ENCODE data around the gene TOM1.

The TOM1 gene

GRCh38 chr22:35325209-35325608 is 25.5 kb downstream of the TOM1 start:
- no peak for DNase-seq

- no peak for DNase-seq
Observed at GRCh38 chr22:35326854-35327562, 27.3 kb downstream of the TOM1 start.

- no peak for DNase-seq
Observed at GRCh38 chr22:35327690-35328471, 28.2 kb downstream of the TOM1 start.

- no peak for DNase-seq
Observed at GRCh38 chr22:35328472-35328885, 28.8 kb downstream of the TOM1 start.

GRCh38 chr22:35329114-35329847 is 29.6 kb downstream of the TOM1 start:
- no peak for DNase-seq

DNA sequence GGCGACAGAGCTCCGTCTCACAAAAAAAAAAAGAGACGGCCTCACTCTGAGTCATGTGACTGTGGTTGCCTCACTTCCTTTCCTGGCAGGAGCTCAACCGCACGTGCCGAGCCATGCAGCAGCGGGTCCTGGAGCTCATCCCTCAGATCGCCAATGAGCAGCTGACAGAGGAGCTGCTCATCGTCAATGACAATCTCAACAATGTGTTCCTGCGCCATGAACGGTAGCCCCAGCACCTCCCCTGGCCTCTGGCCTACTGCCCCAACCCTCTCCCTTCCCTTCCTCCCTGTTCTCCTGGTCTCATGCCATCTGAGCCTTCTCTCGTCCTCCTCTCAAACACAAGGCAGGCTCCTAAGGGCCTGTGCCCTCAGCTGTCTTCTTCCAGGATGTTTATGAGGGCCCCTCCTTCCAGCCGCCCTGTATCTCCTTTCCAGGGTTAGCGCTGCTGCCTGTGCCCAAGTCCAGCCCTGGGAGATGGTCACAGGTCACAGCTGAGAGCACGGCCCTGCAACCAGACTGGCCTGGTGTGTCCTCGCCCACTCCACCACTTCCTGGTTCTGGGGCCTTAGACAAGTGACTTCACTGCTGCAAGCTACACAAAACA is 30.7 kb downstream of the TOM1 start:
- DNase-seq, result no peak

- no peak for DNase-seq
Observed at GRCh38 chr22:35332278-35332677, 32.6 kb downstream of the TOM1 start.

GRCh38 chr22:35333220-35333619 is 33.5 kb downstream of the TOM1 start:
- no peak for DNase-seq

GRCh38 chr22:35334004-35334403 is 34.3 kb downstream of the TOM1 start:
- DNase-seq, result no peak

- DNase-seq, result no peak
Observed at GRCh38 chr22:35335468-35335867, 35.8 kb downstream of the TOM1 start.

GRCh38 chr22:35335936-35336781 is 36.5 kb downstream of the TOM1 start:
- no peak for DNase-seq

DNA sequence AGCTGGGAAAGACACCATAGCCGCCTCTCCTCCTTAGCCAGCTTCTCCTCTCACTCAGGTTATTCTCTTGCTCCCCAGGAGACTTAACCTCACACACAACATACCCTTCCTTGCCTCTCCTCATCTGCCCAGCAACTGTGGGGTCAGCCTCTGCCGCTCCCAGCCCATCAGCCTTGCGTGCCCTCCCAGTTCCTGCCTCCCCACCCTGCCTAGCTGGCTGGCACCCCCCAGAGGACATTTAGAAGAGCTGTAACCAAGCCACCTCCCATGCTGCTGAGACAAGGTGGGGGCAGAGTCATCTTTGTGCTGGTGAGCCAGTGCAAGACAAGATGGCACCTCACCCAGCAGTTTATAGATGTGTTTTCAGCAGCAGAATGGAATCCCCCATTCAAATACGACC is 38.2 kb downstream of the TOM1 start:
- DNase-seq, result no peak

DNA sequence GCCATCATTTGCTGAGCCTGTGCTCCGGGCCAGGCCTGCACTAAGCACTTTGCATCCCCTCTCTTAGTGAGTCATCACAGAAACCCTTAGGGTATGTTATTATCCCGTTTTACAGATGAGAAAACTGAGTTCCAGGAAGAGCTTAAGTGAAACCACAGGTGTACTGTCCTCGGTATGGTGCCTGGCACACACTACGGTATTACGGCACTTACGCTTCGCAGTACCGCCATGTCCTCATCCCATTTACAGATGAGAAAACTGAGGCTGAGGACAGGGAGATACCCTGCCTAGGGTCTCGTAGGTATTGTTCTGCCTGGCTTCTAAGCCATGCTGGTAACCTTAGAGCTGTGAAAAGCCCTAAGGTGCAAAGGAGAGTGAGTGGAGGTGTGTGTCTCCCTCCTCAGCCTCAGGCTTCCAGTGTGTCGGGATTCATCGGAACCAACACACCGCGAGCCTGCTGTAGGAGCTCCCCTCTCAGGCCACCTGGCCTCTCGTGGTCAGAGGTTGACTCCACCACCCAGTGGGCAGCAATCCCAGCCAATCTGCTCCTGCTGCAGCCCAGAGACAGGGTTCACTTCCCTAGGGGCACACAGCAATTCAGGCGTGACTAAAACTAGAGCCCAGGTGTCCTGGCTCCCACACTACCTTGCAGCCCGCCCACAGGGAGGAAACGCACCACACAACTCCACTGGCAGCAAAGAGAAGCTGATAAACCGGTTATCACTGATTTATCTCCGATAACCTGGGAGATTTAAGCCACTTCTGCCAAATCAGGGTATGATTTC is 41.6 kb downstream of the TOM1 start:
- no peak for DNase-seq

DNA sequence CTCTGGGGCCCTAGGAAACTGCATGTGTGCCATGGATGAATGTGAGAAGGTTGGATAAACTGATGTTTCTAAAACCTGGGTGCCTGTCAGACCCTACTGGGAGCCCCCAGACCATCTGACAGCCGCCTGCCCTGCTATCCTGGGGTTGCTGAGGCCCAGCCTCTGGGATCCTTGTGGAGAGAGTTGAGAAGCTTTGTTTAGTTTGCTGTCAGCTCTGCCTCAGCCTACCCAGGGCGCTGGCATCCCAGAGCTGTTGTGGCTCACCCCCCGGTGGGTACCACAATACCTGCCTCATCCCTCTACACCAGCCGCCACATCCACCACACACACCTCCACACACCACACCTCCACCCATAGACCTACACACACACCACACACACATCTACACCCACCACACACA is 42.7 kb downstream of the TOM1 start:
- no peak for DNase-seq

- DNase-seq, result no peak
Observed at GRCh38 chr22:35343664-35344550, 44.2 kb downstream of the TOM1 start.

DNA sequence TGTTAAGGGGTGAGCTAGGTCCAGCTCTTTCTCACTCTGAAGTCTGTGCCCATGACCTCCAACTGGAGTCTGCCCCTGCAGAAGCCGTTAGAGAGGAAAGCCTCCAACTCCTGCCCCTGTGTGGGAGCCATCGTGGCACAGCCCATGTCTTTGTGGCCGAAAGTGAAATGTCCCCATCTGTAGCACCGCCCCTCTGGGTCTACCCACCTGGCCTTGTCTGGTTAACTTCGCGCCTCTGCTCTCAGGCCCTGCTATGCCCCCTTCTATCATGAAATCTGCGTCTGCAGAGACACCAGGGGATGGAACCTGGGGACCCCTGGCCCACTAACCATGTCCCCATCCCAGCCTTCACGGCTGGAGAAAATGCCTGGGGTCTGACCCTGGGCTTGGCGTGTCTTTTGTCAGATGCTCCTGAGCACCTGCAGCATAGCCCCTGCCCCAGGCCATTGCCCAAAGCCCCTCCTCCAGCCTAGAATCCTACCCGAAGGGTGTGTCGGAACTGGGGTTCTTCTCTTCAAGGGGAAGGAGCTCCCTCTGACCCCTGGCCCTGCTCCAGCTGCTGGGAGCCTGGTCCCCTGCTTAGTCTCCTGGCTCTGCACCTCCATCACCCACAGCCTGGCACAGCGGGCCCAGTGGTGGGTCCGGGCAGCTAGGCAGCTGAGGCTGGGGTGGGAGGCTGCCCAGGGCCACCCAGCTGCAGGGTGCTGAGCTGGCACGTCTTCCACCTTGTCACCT is 45.4 kb downstream of the TOM1 start:
- no peak for DNase-seq

GRCh38 chr22:35345808-35346505 is 46.3 kb downstream of the TOM1 start:
- no peak for DNase-seq

- DNase-seq, result no peak
Observed at GRCh38 chr22:35346596-35347220, 47.0 kb downstream of the TOM1 start.

DNA sequence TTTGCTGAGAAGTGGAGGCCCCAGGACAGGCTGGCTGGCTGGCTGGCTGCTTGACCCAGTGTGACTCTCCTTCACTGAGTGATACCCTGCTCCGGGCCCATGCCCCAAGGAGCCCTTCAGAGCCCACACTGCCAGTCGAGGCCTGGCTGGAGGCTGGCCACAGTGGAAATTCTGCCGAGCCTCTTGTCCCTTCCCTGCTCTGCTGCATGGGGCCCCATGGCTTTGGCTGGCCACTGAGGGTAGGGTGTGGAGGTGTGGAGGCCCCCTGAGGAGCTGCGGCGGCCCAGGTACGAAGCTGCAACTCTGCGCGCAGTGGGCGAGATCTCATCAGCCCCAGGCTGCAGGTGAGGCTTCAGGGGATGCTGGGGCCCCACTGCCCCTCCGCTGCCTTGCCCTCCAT is 47.8 kb downstream of the TOM1 start:
- DNase-seq, result no peak

Measured in NCI-H1694 (cell line).